GM12892 (cell line): ENCODE data around the gene LVRN.

Experiments
- POLR2A ChIP-seq: IDR thresholded peaks from 2 replicates; pipeline ENCODE4 v1.6.1; 2011; ENCODE audit warnings: low read depth, low read length, control low read depth
- POLR2AphosphoS5 ChIP-seq: IDR thresholded peaks from 2 replicates; pipeline ENCODE4 v1.6.1; 2011; ENCODE audit warnings: low read depth, low read length, control low read depth
- TAF1 ChIP-seq: IDR thresholded peaks from 2 replicates; pipeline ENCODE4 v1.6.1; 2011; ENCODE audit warnings: low read depth, mild to moderate bottlenecking, control low read depth, low read length, borderline replicate concordance

- TF ChIP-seq POLR2A (no peak), POLR2AphosphoS5 (no peak), TAF1 (no peak)
Observed at GRCh38 chr5:116046823-116047222, 84.5 kb downstream of the LVRN start.
